Cardiac fibroblast (primary cell): ENCODE data around the gene PTK6.

Source experiments
- DNase-seq, 2 donors: peaks; one replicate each; pipeline versions ENCODE4 v3.0.0 to v3.0.0-alpha.2; 2010; ENCODE audit warnings: low read depth in 2 of 2
- H3K4me3 ChIP-seq, 2 donors: replicated peaks in 1 of 2; 1 replicate in 1 of 2; 2 replicates in 1 of 2; pipeline ENCODE4 v1.5.1; 2011; ENCODE audit warnings: low read depth in 2 of 2, low read length in 2 of 2, mild to moderate bottlenecking in 2 of 2, moderate library complexity in 1 of 2
- CTCF ChIP-seq: IDR thresholded peaks from one replicate; pipeline ENCODE4 v1.5.1; 2011; ENCODE audit warnings: low read depth, mild to moderate bottlenecking, low read length, inconsistent platforms

The PTK6 gene

GRCh38 chr20:63478346-63479302 lies 58.6 kb downstream of the PTK6 start:
- no peak for TF ChIP-seq CTCF

More at GRCh38 chr20:63478346-63479302, 58.6 kb downstream of the PTK6 start:
- no peak for DNase-seq
- no peak overlapping the region for H3K4me3 ChIP-seq
